WERI-Rb-1 (cell line): ENCODE measurements around the gene IRAK1.

ENCODE experiments used
- DNase-seq: peaks from one replicate; pipeline ENCODE4 v3.0.0-alpha.2; 2020
- H3K27ac ChIP-seq: fragments of 250-450 bp; sonication (Bioruptor Pico); 2 replicates; pipeline ENCODE4 v1.5.1; 2020; ENCODE audit warnings: mild to moderate bottlenecking, moderate library complexity
- H3K27me3 ChIP-seq: fragments of 250-450 bp; sonication (Bioruptor Pico); 2 replicates; pipeline ENCODE4 v1.5.1; 2021; ENCODE audit warnings: mild to moderate bottlenecking, low read depth, moderate library complexity; ENCODE audit not compliant: insufficient read depth, severe bottlenecking
- H3K36me3 ChIP-seq: fragments of 250-450 bp; sonication (Bioruptor Pico); 2 replicates; pipeline ENCODE4 v1.5.1; 2020; ENCODE audit warnings: mild to moderate bottlenecking, moderate library complexity
- H3K4me3 ChIP-seq: 2 replicates; pipeline ENCODE4 v1.5.1; 2011; ENCODE audit warnings: low read depth, mild to moderate bottlenecking, control low read depth, low read length
- H3K9me3 ChIP-seq: fragments of 250-450 bp; sonication (Bioruptor Pico); 2 replicates; pipeline ENCODE4 v1.5.1; 2021; ENCODE audit warnings: mild to moderate bottlenecking, moderate library complexity; ENCODE audit not compliant: severe bottlenecking
- TF ChIP-seq, protein P1 (sequence below): IDR thresholded peaks from 2 replicates; pipeline ENCODE4 v1.5.1; 2011; ENCODE audit warnings: low read depth, mild to moderate bottlenecking, control low read depth, inconsistent platforms, low read length

Gene IRAK1

DNA sequence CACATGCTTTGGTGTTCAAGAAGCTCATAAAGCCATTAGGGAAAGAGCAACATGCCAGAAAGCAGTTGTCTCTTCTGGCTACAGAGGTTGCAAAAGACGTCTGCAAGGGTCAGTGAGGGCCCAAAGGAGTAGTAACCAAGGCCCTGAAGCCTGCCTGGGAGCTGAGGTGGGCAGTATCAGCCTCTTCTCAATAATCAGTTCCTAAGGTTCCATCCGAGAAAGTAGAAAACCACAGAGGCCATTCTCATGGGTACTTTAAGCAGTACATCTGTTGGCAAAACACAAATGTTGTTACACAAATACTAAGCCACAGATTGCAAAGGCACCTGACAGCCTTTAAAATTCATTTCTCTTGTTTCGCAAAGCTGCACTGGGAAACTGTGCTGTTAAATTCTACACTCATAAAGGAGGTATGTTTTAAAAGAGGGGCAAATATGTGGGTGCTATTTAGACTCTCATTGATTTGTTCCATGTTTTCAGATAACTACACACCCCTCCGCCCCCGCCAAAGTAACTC, 40.1 kb upstream of the IRAK1 start:
- TF ChIP-seq, protein P1, sequence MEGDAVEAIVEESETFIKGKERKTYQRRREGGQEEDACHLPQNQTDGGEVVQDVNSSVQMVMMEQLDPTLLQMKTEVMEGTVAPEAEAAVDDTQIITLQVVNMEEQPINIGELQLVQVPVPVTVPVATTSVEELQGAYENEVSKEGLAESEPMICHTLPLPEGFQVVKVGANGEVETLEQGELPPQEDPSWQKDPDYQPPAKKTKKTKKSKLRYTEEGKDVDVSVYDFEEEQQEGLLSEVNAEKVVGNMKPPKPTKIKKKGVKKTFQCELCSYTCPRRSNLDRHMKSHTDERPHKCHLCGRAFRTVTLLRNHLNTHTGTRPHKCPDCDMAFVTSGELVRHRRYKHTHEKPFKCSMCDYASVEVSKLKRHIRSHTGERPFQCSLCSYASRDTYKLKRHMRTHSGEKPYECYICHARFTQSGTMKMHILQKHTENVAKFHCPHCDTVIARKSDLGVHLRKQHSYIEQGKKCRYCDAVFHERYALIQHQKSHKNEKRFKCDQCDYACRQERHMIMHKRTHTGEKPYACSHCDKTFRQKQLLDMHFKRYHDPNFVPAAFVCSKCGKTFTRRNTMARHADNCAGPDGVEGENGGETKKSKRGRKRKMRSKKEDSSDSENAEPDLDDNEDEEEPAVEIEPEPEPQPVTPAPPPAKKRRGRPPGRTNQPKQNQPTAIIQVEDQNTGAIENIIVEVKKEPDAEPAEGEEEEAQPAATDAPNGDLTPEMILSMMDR, result no peak
- H3K27ac ChIP-seq, result no peak overlapping the region
- H3K9me3 ChIP-seq, result no peaks in the 10 kb centered on the region
- DNase-seq, result no peak
- H3K36me3 ChIP-seq, result peaks cover 36% of the 10 kb centered on the region
- no peak overlapping the region for H3K4me3 ChIP-seq
- no peaks in the 10 kb centered on the region for H3K27me3 ChIP-seq

DNA sequence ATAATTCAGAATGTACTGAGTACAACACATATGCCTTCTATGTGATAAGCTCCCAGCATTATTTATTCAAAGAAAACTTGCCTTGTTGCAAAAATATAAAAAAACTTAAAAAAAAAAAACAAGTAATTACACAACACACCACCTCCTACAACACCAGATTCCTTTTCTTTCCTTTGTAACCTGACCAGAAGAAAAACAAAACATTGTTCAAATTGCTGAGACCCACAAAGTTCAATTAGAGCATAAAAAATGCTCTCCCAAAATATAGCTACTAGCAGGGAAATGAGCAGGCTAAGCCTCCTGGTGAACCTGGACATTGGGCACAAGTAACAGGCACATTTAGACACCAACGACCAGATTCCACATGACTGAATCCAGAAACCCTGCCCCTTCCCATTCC, 39.5 kb upstream of the IRAK1 start:
- Histone ChIP-seq H3K4me3 (no peak overlapping the region), H3K36me3 (peaks cover 36% of the 10 kb centered on the region), H3K27me3 (no peaks in the 10 kb centered on the region), H3K27ac (no peak overlapping the region), H3K9me3 (no peaks in the 10 kb centered on the region)
- TF ChIP-seq, protein P1, result no peak
- DNase-seq, result no peak

DNA sequence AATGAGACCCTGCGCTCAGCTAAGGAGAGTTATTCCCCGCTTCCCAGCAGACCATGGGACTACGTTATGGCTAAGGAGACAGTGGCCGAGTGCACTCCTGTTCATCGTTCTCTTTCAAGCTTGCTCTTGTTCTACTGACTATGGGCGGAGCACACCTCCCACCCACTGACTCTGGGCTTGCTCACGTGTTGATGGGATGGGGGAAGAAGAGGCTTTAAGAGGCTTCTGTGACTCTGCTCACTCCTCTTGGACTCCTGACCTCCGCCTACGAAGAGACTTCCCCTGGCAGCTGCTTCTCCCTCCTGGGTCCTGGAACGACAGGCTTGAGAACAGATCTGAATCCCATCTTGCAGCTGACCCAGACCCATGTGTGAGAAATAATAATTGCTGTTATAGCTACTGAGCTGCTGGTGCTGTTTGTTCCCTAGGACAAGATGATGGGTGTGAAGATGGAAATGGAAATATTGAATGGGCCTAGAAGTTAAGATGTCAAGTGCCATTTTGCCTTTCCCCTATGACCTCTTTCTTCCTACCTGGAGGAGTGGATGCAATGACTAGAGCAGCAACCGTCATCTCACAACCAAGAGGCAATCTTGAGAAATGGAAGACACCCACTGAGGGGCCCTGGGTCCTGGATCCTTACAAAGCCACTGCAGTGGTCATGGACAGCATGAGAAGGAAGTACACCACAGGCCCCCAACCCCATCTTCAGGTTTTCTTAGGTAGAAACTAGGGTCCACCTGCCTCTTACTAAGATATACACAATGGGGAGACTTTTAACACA, 38.7 kb upstream of the IRAK1 start:
- TF ChIP-seq, protein P1, result no peak
- no peak overlapping the region for H3K27ac ChIP-seq
- no peaks in the 10 kb centered on the region for H3K27me3 ChIP-seq
- H3K36me3 ChIP-seq, result peaks cover 37% of the 10 kb centered on the region
- no peaks in the 10 kb centered on the region for H3K9me3 ChIP-seq
- DNase-seq, result no peak
- no peak overlapping the region for H3K4me3 ChIP-seq

DNA sequence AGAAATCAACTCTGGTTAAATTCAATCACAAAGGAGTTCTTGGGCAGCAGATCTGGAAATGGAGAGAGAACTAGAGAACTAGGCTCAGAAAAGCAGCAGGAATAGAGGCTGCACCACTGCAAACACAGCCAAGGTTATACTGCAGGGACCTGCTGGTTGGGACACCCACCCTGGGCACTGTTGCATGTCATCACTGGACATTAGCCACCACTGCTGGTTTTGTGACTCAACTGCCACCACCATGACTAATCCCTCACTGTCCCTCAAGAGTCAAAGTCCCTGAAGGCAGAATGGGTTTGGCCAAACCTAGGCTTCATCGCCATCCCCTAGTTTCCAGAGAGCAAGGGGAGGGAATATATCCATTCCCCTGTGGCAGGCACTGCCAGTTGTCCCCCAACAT, 38.1 kb upstream of the IRAK1 start:
- no peak for DNase-seq
- TF ChIP-seq, protein P1, result no peak
- H3K9me3 ChIP-seq, result no peaks in the 10 kb centered on the region
- H3K27me3 ChIP-seq, result no peaks in the 10 kb centered on the region
- H3K27ac ChIP-seq, result no peak overlapping the region
- no peak overlapping the region for H3K4me3 ChIP-seq
- H3K36me3 ChIP-seq, result peaks cover 41% of the 10 kb centered on the region

DNA sequence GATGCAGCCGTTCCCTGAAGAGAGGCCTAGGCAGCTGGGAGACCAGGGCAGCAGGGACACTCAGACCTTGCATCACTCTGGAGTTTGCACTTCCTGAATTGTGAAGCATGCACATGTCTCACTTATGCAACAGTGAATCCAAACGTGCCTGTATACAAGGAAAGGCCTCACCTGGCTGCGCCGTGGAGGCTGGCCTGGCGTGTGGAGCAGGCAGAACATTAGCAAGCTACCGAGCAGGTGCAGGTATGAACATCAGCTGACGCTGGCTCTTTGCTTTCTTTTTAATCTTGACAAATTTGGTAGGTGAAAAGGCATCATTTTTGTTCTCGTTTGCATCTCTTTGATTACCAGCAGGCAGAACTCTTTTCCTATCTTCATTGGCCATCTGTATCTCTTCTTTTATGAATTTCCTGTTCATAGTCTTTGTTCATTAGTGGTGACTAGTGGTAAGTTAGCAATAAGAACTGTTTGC, 37.1 kb upstream of the IRAK1 start:
- Histone ChIP-seq H3K4me3 (no peak overlapping the region), H3K36me3 (peaks cover 42% of the 10 kb centered on the region), H3K9me3 (no peaks in the 10 kb centered on the region), H3K27me3 (no peaks in the 10 kb centered on the region), H3K27ac (no peak overlapping the region)
- TF ChIP-seq, protein P1, result no peak
- no peak for DNase-seq
